BLaER1 treated with 17β-estradiol and CSF1 and Interleukin-3, amounts not matched to agents 10 nM and 100 nM (cell line): ENCODE measurements around the gene ALG9.

Experiments used
- H3K27ac ChIP-seq, 11 experiments: shearing (Covaris generic); formaldehyde crosslinking; 2 replicates each; pipeline ENCODE4 v1.8.1; 2022
- H3K27me3 ChIP-seq, 11 experiments: shearing (Covaris generic); formaldehyde crosslinking; 2 replicates each; pipeline ENCODE4 v1.8.1; 2022
- H3K36me3 ChIP-seq, 11 experiments: shearing (Covaris generic); formaldehyde crosslinking; 2 replicates each; pipeline ENCODE4 v1.8.1; 2022
- H3K4me1 ChIP-seq, 10 experiments: shearing (Covaris generic); formaldehyde crosslinking; 2 replicates each; pipeline ENCODE4 v1.8.1; 2022
- H3K4me2 ChIP-seq, 11 experiments: shearing (Covaris generic); formaldehyde crosslinking; 2 replicates each; pipeline ENCODE4 v1.8.1; 2022
- H3K4me3 ChIP-seq, 10 experiments: shearing (Covaris generic); formaldehyde crosslinking; 2 replicates each; pipeline ENCODE4 v1.8.1; 2022
- H3K9ac ChIP-seq, 11 experiments: shearing (Covaris generic); formaldehyde crosslinking; 2 replicates each; pipeline ENCODE4 v1.8.1; 2022
- H3K9me3 ChIP-seq, 11 experiments: shearing (Covaris generic); formaldehyde crosslinking; replicated peaks in 1 of 11; 2 replicates each; pipeline ENCODE4 v1.8.1; 2022
- H4K20me1 ChIP-seq, 11 experiments: shearing (Covaris generic); formaldehyde crosslinking; 2 replicates each; pipeline ENCODE4 v1.8.1; 2022
- Cebpa-rat ChIP-seq, 11 experiments: shearing (Covaris generic); IDR thresholded peaks; 2 replicates each; pipeline ENCODE4 v1.8.1; 2022

The ALG9 gene

DNA sequence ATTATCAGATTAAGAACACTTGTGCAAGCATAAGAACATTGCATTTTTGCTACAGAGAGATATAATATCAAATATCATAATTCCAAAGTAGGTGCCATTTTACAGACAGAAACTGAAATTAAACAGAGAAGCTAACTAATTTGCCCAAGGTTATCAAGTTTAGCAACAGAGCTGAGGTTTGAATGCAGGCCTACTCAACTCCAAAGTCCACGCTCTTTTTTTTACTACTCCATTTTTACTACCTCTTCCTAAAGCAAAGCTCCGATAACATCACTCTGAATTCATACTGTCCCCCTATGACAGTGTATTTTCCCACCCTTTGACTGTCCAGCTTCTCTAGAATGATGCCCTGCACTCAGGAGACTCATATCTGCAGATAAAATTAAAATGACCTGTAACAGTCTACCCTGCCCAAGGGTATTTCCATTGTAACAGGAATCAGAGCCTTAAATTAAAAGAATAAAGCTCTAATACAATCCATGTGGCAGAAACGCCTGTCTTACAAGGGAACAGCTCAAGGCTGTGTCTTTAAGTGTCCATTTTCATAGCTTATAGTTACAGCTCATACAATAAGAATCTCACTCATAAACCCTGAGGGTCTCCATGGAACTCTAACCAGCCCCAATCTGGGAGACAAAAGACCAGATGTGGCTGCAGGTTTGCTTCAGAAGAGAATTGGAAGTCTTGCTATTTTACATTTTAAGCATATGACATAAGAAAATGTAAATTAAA, 36.8 kb downstream of the ALG9 start:
- Histone ChIP-seq H3K27ac (no peak overlapping the region), H3K4me3 (no peak overlapping the region), H3K36me3 (peaks cover 52 to 91% (median 74%) of the 10 kb centered on the region in 11 experiments), H3K4me1 (no peaks in the 10 kb centered on the region), H3K9ac (no peak overlapping the region), H3K9me3 (no peaks in the 10 kb centered on the region), H3K4me2 (no peak overlapping the region), H4K20me1 (no peaks in the 10 kb centered on the region), H3K27me3 (no peaks in the 10 kb centered on the region)
- TF ChIP-seq Cebpa-rat (IDR thresholded peaks at IDR 0.05): no peak

DNA sequence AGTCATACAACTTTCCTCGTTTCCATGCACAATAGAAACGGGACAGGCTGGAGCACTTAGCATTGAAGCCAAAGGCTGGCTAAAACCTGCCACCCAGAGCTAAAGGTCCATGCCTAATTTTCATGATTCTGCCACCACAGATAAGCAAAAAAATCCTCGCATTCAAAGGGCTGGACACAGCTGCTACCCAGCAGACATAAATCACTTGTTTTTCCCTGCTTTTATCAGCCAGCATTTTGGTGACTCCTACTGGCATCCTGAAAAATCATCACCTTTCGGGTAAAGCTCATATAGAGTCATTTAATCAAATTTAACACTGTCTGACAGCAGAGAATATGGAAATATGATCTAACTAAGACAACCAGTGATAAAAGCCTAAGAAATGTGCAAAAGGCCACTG, 37.9 kb downstream of the ALG9 start:
- H3K36me3 ChIP-seq: peaks cover 56 to 90% (median 78%) of the 10 kb centered on the region in 11 experiments
- H3K27ac ChIP-seq: no peak overlapping the region
- H3K9me3 ChIP-seq: no peaks in the 10 kb centered on the region
- H3K4me3 ChIP-seq: no peak overlapping the region
- no peaks in the 10 kb centered on the region for H4K20me1 ChIP-seq
- H3K4me2 ChIP-seq: no peak overlapping the region
- no peak for TF ChIP-seq Cebpa-rat (IDR thresholded peaks at IDR 0.05)
- no peak overlapping the region for H3K9ac ChIP-seq
- no peaks in the 10 kb centered on the region for H3K4me1 ChIP-seq
- no peaks in the 10 kb centered on the region for H3K27me3 ChIP-seq

DNA sequence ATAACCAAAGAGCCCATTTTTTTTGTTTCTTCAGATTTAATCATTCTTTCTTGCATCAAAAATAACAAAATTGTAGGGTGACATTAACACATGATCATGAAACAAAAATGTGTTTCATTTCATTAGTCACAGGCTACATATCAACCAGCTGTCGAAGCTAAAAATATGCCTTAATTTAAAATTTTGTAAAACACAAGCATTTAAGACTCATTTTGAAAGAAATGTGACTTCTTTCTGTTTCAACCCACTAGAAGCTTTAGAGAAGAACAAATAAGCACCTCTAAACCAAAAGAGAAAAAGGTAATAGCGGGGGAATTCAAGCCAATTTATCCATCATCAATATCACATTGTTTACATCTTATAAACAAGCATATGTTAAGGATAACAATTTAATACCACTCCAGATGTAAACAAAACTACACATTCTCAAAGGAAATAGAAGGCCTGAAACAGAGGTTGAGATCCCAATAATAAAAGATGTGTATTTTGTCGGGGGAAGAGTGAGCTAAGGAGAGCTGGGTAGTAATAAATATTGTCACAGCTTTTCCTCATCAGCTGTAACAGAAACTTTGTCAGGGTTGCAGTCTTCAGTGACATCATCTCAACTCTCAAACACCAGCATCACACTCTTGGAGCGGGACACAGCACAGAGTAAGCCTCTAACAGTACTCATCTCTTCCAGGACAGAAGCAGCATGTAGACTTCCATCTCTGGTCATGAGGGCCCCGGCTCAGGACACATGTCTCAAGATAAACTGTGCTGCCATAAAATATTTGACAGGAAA, 42.0 kb downstream of the ALG9 start:
- H3K27ac ChIP-seq: no peak overlapping the region
- no peak overlapping the region for H3K4me2 ChIP-seq
- TF ChIP-seq Cebpa-rat (IDR thresholded peaks at IDR 0.05): no peak
- H3K4me1 ChIP-seq: no peaks in the 10 kb centered on the region
- no peaks in the 10 kb centered on the region for H4K20me1 ChIP-seq
- no peak overlapping the region for H3K9ac ChIP-seq
- no peaks in the 10 kb centered on the region for H3K9me3 ChIP-seq
- H3K36me3 ChIP-seq: peaks cover 37 to 71% (median 48%) of the 10 kb centered on the region in 11 experiments
- H3K27me3 ChIP-seq: no peaks in the 10 kb centered on the region
- H3K4me3 ChIP-seq: no peak overlapping the region

DNA sequence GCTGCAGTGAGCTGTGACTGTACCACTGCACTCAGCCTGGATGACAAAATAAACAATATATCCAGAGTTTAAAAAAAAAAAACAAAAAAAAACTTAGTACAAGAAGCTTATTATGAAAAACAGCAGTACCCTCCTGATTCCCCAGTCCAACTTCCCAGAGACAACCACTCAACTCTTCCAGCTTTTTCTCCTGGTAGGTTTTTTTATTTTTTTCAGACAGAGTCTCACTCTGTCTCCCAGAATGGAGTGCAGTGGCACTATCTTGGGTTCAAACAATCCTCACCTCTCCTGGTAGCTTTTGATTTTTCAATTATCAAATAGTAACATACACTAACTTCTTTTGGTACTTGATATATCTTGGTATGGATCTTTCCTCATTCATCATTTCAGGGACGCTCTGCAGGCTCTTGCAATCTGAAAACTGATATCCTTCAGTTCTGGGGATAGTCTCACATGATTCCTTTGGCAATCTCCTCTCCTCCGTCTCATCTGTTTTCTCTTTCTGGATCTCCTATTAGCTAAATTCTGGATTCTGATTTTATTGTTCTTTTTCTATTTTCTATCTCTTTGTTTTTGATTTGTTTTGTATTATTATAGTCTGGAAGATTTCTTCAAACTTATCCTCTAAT, 44.9 kb downstream of the ALG9 start:
- no peaks in the 10 kb centered on the region for H3K4me1 ChIP-seq
- H3K27me3 ChIP-seq: no peaks in the 10 kb centered on the region
- no peak overlapping the region for H3K4me2 ChIP-seq
- H3K4me3 ChIP-seq: no peak overlapping the region
- no peaks in the 10 kb centered on the region for H3K9me3 ChIP-seq
- H3K36me3 ChIP-seq: peaks cover 19 to 62% (median 30%) of the 10 kb centered on the region in 11 experiments
- H3K27ac ChIP-seq: no peak overlapping the region
- no peaks in the 10 kb centered on the region for H4K20me1 ChIP-seq
- no peak overlapping the region for H3K9ac ChIP-seq
- TF ChIP-seq Cebpa-rat (IDR thresholded peaks at IDR 0.05): no peak

DNA sequence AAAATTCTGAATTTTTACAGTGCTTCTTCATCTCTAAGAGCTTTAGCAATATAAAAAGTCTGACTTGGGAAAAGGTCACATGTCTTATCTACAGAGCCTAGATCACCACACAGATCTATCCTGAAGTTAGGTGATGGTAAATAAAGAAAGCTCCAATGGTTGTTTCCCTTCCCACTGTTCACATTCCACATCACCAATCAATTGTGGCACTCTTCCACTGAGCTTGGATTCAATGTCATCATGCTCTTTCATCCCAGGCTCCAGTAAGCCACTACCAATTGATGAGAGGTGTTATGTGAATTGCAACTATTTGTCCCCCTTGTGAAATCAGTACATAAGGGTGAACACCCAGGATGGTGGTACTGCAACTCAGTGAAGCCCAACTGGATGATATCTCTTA, 47.8 kb downstream of the ALG9 start:
- Histone ChIP-seq H3K9ac (no peak overlapping the region), H3K36me3 (peaks cover 14 to 51% (median 31%) of the 10 kb centered on the region in 11 experiments; a peak in 19 of 22 replicates), H4K20me1 (no peaks in the 10 kb centered on the region), H3K4me1 (peaks cover 11 to 16% (median 13%) of the 10 kb centered on the region in 10 experiments), H3K4me2 (no peak overlapping the region), H3K4me3 (no peak overlapping the region), H3K27ac (no peak overlapping the region), H3K9me3 (no peaks in the 10 kb centered on the region), H3K27me3 (no peaks in the 10 kb centered on the region)
- TF ChIP-seq Cebpa-rat (IDR thresholded peaks at IDR 0.05): no peak

DNA sequence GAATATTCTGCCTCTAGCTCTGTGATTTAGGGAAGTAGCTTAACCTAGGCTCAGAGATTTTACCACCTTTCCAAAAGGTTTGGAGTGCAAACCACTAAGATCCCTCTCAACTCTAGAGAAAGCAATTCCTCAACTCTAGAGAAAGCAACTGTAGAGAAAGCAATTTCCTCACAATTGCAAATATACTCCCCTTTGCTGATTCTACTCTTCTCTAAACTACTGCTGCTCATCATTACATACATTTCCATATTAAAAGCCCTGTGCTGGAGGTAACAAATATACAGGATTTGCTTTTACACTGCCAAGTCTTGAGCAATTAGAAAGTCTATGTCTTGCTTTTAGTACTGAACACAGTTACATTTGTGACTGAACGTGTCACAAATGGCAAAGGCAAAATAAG, 48.2 kb downstream of the ALG9 start:
- H3K4me2 ChIP-seq: no peak overlapping the region

DNA sequence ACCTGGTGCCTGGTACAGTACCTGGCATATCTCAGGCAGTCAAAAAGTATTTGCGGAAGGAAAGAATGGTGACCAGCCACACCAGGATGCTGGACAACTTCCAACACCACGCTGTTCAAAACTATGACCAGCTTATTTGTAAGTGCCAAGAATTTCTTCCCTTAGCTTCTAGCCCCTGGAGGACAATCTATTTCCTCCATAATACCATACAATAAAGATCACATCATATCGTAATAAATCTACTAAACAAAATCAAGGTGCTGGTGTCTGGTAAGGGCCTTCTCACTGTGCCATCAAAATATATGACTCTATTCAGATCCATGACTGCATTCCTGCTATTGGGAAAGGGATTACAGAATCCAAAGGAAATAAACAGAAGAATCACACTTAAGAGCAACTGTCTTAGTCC, 51.5 kb downstream of the ALG9 start:
- peaks cover 11 to 20% (median 15%) of the 10 kb centered on the region in 10 experiments for H3K4me1 ChIP-seq
- H4K20me1 ChIP-seq: no peaks in the 10 kb centered on the region
- H3K4me2 ChIP-seq: peak overlapping the region in 9 of 11 experiments; percentile 30 to 67 (median 47); a peak in 17 of 22 replicates
- H3K27ac ChIP-seq: peak overlapping the region in 8 of 11 experiments; percentile 0 to 55 (median 36); a peak in 7 of 22 replicates
- H3K36me3 ChIP-seq: peaks cover 18 to 61% (median 41%) of the 10 kb centered on the region in 11 experiments; a peak in 20 of 22 replicates
- no peaks in the 10 kb centered on the region for H3K27me3 ChIP-seq
- TF ChIP-seq Cebpa-rat (IDR thresholded peaks at IDR 0.05): no peak
- no peak overlapping the region for H3K9ac ChIP-seq
- no peaks in the 10 kb centered on the region for H3K9me3 ChIP-seq
- H3K4me3 ChIP-seq: no peak overlapping the region

More for the DNA sequence above, 48.2 kb downstream of the ALG9 start:
- no peak for TF ChIP-seq Cebpa-rat (IDR thresholded peaks at IDR 0.05)
- H3K36me3 ChIP-seq: peaks cover 11 to 48% (median 28%) of the 10 kb centered on the region in 11 experiments; a peak in 20 of 22 replicates
- H4K20me1 ChIP-seq: no peaks in the 10 kb centered on the region
- H3K4me1 ChIP-seq: peaks cover 11 to 20% (median 15%) of the 10 kb centered on the region in 10 experiments
- no peak overlapping the region for H3K9ac ChIP-seq
- no peak overlapping the region for H3K4me3 ChIP-seq
- H3K9me3 ChIP-seq: no peaks in the 10 kb centered on the region
- H3K27ac ChIP-seq: no peak overlapping the region
- H3K27me3 ChIP-seq: no peaks in the 10 kb centered on the region

DNA sequence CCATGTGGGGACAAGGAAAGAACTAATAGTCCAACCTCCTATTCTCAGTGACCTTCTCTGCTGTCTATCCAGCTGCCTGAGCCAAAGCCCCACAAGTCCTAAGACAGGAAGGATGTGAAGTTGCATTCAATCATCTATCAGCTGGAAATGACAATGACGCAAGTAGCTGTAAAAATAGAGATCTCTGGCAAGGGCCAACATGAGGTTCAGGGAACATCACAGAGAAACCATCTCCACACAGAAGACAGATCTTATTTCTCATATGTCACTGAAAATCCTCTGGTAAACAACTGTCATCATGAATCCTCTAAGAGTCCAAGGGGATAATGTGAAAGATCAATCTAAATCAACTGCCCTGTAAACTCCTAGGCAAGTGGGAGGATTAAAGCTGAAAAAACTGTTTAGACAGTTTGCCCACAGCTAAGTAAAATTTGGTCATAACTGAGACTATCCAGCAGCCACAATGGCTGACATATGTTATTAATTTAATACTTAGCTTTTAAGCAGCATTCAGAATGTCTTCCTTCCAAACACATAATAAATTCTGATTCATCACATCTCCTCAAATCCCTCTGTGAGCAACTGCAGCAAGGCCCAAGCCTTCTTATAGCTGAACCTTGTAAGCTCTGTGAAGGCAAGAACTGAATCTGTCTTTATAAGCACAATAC, 52.1 kb downstream of the ALG9 start:
- Histone ChIP-seq H3K27ac (peak overlapping the region in 8 of 11 experiments; percentile 10 to 55 (median 42); a peak in 9 of 22 replicates), H3K9ac (no peak overlapping the region), H3K4me3 (no peak overlapping the region), H4K20me1 (no peaks in the 10 kb centered on the region), H3K4me1 (peaks cover 11 to 20% (median 15%) of the 10 kb centered on the region in 10 experiments), H3K27me3 (no peaks in the 10 kb centered on the region), H3K4me2 (peak overlapping the region; percentile 7 to 67 (median 45); a peak in 19 of 22 replicates), H3K9me3 (no peaks in the 10 kb centered on the region), H3K36me3 (peaks cover 21 to 64% (median 41%) of the 10 kb centered on the region in 11 experiments; a peak in 20 of 22 replicates)
- no peak for TF ChIP-seq Cebpa-rat (IDR thresholded peaks at IDR 0.05)
